ENCODE data around the gene KDM6A.

- TF ChIP-seq CTCF (IDR thresholded peaks at IDR 0.05) (no peak), ZFX (IDR thresholded peaks at IDR 0.05; ENCODE audit: borderline replicate concordance) (no peak)
These were observed 1.6 kb downstream of the KDM6A start for GRCh38 chrX:44874420-44875184.

All from 22Rv1 (cell line).